Right cardiac atrium (tissue), 5 donors: ENCODE measurements around the gene TECPR2. TPM values are rescaled to one million over a fixed set of nuclear protein-coding genes. Genes with fewer than 3 reads are reported as not detected.

Experiments
- ATAC-seq, 2 donors: fragments of 200-7000 bp; cut with Tn5 transposase; one replicate each; pipeline versions ENCODE4 v1.8.0 to v1.9.1; 2020; ENCODE audit warnings: moderate library complexity in 2 of 2, mild to moderate bottlenecking in 1 of 2
- DNase-seq, 3 donors: peaks; one replicate each; pipeline ENCODE4 v3.0.0-alpha.2; 2020
- H3K27ac ChIP-seq: one replicate; pipeline ENCODE4 v1.5.1; 2013; ENCODE audit warnings: mild to moderate bottlenecking, low read length, control low read depth, moderate library complexity
- H3K27me3 ChIP-seq: one replicate; pipeline ENCODE4 v1.6.1; 2013; ENCODE audit not compliant: control insufficient read depth, insufficient read depth
- H3K4me1 ChIP-seq: one replicate; pipeline ENCODE4 v1.6.1; 2013; ENCODE audit warnings: low read length; ENCODE audit not compliant: control insufficient read depth, insufficient read depth
- H3K4me3 ChIP-seq: one replicate; pipeline ENCODE4 v1.5.1; 2013; ENCODE audit warnings: low read length, control low read depth
- H3K9me3 ChIP-seq: one replicate; pipeline ENCODE4 v1.6.1; 2013; ENCODE audit warnings: low read length; ENCODE audit not compliant: control insufficient read depth
- WGBS: extraction: QIAGEN DNeasy Blood & Tissue Kit; methylation state at CpG from one replicate; pipeline ENCODE4 v1.1.7; 2013; 5-methylcytosine and 5-hydroxymethylcytosine counted together
- intact Hi-C, 4 donors: fragments of 100-400 bp; cut with DNase I; formaldehyde crosslinking; loops; one replicate each; pipeline versions ENCODE4 v1.11.0 to v1.14.0; 2022 to 2023
- polyA plus RNA-seq: library from polyadenylated mRNA; stranded (reverse); fragments of 200-250 nt; gene quantifications from one replicate; pipeline ENCODE4 v1.2.3, GENCODE V29; 2013
- total RNA-seq, 4 donors: library from RNA; stranded (reverse); fragmentation: NEBNext Ultra II Directional; extraction: Animal tissue kit (Norgen Biotek cat#: 25700); gene quantifications; one replicate each; pipeline ENCODE4 v1.2.1, GENCODE V29; 2021
- donor health status: healthy with polysubstance abuse.
- donor health status: DM: no; HTN: yes; CAD: no.
- donor health status: DM: no; HTN: no; CAD: no.
- donor health status: DM: no; HTN: yes; CAD: no; lungs with severe emphysema.
- donor health status: DM: yes; HTN: yes; CAD: no.

TECPR2 gene
- total and polyA plus RNA-seq, 5 donors: 10.1 to 32.0 (median 23.5) TPM

DNA sequence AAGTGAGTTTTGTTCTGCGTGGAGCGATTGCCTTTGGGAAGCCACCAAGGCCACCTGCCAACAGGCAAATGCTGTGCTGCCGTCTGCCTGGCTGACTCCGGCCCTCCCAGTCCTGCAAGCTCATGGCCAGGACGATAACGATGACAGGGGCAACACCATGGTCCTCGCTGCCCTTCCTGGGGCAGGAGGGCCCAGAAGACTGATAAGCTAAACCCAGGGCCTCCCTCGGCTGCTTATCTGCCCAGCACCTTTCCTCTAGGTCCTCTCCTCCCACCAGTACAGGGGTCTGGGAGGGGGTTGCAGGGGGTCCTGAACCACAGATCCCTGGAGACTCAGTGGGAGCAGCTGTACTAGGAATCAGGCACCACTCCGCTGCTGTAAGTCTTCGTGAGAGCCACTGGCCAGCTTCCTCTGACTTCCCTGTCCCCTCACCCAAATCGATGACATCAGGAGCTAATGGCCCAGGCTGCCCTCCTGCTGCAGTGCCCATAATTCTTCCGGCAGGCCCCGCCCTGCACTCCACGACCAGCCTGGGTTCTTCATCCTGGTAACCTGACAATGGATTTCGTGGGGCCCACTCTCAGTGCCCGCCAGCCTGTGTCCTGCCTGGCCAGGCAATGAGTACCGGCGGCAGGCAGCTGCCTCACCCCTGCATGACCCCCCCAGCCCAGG, 141.7 kb downstream of the TECPR2 start:
- H3K27ac ChIP-seq: peak overlapping the region; percentile 68
- ATAC-seq (no peak), DNase-seq (peak in 2 of 3 donors; percentile 58 to 60)
- H3K4me1 ChIP-seq: peaks cover 7% of the 10 kb centered on the region
- H3K9me3 ChIP-seq: no peaks in the 10 kb centered on the region
- H3K4me3 ChIP-seq: no peak overlapping the region
- WGBS: 62% methylated on average over 18 of the region's 18 CpGs
- H3K27me3 ChIP-seq: no peaks in the 10 kb centered on the region
- intact Hi-C loops: no loop called here

DNA sequence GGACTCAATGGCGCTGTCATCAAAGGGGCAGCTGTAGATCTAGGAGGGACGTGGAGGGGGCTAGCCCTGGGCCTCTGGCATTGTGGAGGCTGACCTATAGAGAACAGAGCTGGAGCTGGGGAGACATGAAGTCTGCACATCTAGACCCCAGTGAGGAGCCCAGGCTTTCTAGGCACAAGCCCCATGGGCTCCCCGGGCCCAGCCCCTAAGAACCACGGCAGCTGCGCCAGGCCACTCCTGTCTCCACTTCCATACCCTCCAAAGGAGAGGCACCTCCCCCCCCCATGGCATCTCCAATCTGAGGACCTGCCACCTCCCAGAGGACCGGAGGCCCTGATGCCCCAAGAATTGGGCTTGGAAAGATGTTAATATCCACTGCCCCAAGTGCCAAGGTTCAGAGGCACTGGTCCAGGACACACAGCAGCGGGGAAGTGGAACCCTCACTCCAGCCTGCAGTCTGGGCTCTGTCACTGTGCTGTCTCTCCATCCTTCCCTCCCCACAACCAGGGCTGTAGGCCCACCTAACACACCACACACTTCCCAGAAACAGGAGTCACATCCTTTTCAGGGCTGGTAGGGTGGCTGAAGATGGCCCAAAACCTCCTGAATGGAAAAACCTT, 142.4 kb downstream of the TECPR2 start:
- Histone ChIP-seq H3K4me1 (peaks cover 7% of the 10 kb centered on the region), H3K9me3 (no peaks in the 10 kb centered on the region), H3K27me3 (no peaks in the 10 kb centered on the region), H3K27ac (peak overlapping the region; percentile 68), H3K4me3 (no peak overlapping the region)
- 76% methylated on average over 7 of the region's 7 CpGs for WGBS
- ATAC-seq (no peak), DNase-seq (peak in 1 of 3 donors; percentile 45)
- intact Hi-C loops: no loop called here

DNA sequence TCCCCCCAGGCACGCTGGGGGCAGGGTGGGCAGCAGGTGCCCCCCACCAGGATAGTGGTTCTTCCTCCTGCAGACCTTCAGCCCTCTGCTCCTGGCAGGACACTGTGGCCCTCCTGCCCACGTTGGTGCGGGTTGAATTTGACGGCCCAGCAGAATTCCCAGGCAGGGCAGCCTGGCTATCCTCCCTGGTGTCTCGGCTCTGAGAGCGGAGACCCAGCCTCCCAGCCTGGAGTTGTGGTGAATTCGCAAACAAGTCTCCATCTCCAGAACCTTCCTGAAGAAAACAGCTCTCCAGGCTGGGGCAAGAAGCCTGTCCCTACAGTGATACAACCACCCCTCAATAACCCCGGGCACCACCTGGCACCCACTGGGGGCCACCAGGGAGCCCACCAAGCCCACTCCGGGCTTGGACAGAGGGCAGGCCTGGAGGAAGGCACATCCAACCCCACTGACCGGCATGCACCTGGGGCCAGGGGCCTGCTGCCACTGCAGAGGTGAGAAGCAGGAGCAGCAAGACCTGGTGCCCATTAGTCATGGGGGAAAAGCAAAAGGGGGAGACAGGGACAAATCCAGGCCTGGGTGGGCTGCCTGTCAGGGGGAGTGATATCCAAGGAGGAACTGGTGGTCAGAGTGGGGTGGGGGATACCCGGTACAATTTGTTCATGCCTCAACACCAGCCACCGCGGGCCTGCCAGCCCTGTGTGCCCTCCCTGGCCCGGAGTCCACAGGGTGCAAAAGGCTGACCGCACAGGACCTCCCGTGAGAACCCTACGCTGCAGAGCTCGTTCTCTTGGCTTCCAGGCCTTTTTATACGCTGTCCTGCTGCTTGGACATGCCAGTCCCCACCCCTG, 143.3 kb downstream of the TECPR2 start:
- Histone ChIP-seq H3K27ac (no peak overlapping the region), H3K4me3 (no peak overlapping the region), H3K27me3 (no peaks in the 10 kb centered on the region), H3K4me1 (peaks cover 4% of the 10 kb centered on the region), H3K9me3 (no peaks in the 10 kb centered on the region)
- ATAC-seq: no peak
- peak in 1 of 3 donors; percentile 46 for DNase-seq
- intact Hi-C loops: no loop called here
- 94% methylated on average over 19 of the region's 19 CpGs for WGBS

DNA sequence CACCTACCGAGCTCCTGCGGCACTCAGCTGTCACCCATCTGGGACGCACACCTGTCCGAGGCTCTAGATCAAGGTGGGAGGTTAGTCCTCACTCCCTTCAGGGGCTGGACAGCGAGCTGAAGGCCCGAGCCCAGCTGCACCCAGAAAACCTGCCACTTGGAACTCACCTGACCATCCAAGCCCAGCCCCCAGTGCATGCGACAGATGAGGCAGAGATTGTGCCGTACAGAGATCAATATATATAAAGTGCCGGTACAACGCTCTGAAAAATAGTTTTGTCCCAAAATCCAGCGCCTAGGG, 143.8 kb downstream of the TECPR2 start:
- Histone ChIP-seq H3K4me1 (peaks cover 4% of the 10 kb centered on the region), H3K4me3 (no peak overlapping the region), H3K27ac (no peak overlapping the region), H3K27me3 (no peaks in the 10 kb centered on the region), H3K9me3 (no peaks in the 10 kb centered on the region)
- intact Hi-C loops: no loop called here
- DNase-seq (no peak), ATAC-seq (no peak)
- WGBS: 95% methylated on average over 11 of the region's 11 CpGs

DNA sequence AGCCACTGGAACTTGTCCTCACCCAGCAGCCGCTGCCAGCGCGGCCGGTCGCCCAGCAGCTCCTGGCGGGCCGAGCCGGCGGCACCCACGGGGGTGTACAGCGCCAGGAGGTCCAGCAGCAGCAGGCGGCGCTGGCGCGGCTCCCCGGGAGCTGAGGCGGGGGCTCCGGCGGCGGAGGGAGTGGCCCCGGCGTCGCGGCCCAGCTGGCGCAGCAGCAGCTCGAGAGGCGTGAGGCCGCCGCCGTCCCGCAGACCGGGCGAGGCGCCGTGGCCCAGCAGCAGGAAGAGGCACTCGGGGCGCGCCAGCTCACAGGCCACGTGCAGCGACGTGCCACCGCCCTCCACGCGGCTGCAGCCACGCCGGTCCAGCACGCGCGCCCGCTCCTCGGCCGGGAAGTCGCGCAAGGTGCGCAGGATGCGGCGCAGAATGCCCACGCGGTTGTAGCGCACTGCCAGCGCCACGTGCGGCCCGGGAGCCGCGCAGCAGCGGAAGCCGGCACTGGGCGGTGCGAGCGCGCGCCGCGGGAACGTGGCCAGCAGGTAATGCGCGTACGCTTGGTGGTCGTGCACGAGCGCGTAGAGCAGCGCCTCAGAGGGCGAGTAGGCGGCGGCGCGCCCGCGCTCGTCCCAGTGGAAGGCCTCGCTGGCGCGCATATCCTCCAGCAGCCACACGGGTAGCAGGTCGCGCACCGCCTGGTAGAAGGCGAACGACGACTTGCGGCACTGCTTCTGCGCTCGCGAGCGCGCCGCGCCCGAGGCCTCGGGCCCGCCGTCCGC, 144.5 kb downstream of the TECPR2 start:
- peaks cover 4% of the 10 kb centered on the region for H3K4me1 ChIP-seq
- ATAC-seq (no peak), DNase-seq (peak in 2 of 3 donors; percentile 62 to 72)
- intact Hi-C loops: no loop called here
- H3K27ac ChIP-seq: no peak overlapping the region
- H3K9me3 ChIP-seq: no peaks in the 10 kb centered on the region
- H3K27me3 ChIP-seq: no peaks in the 10 kb centered on the region
- 81% methylated on average over 115 of the region's 115 CpGs for WGBS
- H3K4me3 ChIP-seq: no peak overlapping the region

DNA sequence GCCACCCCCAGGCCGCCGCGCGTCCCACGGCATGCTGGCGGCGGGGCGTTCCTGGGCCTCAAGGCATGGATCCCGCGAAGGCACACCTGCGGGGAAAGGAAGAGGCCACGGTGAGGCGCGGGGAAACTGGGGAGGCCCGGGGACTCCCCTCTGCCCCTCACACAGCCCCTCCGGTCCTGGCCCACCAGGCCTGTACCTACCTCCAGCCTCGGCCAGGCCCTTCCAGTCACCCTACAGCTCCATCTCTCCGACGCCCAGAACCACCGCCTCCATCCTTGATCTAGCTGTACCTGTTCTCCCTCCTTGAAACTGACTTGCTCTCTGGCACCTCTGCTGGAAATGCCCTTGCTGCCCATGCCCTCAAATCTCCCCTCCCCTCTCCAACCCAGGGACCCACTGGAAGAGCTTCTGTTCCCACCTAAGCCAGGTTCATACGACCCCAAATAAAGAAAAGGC, 145.1 kb downstream of the TECPR2 start:
- intact Hi-C loops: no loop called here
- peaks cover 4% of the 10 kb centered on the region for H3K4me1 ChIP-seq
- H3K9me3 ChIP-seq: no peaks in the 10 kb centered on the region
- no peak overlapping the region for H3K4me3 ChIP-seq
- 87% methylated on average over 21 of the region's 21 CpGs for WGBS
- H3K27me3 ChIP-seq: no peaks in the 10 kb centered on the region
- H3K27ac ChIP-seq: peak overlapping the region; percentile 91
- no peak for ATAC-seq
- DNase-seq: peak in 2 of 3 donors; percentile 49 to 55

DNA sequence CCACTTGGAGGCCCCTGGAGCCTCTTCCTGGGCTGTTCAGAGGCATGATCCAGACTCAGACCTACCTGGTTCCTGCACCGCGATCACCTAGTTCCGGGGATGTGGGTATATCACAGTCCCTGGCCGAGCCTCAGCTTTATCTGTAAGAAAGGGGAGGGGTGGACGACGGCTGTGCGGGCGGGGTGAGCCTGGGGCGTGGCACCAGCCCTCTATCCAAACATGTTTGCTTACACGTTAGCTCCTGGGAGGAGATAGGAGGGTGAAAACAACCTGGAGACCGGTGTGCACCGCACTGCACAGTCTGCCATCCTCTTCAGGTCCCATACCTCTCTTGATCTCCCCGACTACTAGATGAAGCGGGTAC, 145.7 kb downstream of the TECPR2 start:
- Histone ChIP-seq H3K27me3 (no peaks in the 10 kb centered on the region), H3K4me1 (peaks cover 4% of the 10 kb centered on the region), H3K9me3 (no peaks in the 10 kb centered on the region), H3K4me3 (peak overlapping the region; percentile 82), H3K27ac (peak overlapping the region; percentile 91)
- ATAC-seq (peak; percentile 5 to 7), DNase-seq (peak in 2 of 3 donors; percentile 73 to 75)
- intact Hi-C loops: no loop called here
- WGBS: 61% methylated on average over 14 of the region's 14 CpGs

DNA sequence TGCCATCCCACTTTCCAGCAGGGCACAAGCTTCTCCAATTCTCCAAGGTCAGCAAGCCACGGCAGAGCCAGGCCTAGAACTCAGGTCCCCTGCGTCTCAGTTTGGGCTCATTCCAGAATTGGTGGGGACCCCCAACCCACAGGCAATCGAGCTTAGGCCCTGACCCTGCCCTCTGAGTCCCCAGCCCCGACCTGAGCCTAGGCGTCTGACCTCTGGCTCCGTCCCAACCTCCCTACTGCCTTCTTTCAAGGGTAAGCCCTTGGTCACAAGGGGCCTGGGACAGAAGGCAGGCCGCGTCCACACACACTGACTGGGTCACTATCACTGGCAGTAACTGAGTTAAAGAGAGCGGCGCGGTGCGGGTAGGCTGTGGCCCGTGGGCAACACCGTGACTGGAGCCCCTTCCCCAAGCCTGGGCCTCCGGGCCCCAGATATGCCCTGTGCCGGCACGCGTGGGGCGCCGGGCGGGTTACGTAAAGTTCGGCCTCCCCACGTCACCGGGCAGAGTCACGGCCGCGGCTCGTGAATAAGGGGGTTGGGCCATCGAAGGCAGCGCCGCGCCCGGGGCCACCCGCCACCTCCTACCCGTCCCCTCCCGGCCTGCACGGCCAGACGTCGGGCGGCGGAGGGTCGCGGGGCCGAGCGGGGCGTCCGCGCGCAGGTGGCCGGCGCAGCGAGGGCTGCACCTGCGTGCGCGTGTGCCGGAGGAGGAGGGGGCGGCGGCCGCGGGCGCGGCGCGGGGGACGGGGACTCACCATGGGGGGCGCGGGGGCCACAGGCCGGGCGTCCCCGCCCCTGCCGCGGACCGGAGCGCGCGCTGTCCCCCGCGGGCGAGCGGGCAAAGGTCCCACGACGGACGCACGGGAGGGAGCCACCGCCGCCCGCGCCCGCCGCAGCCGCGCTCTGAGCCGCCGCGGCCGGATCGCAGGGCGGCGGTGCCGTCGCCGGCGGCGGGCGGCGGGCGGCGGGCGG, 146.3 kb downstream of the TECPR2 start:
- no peaks in the 10 kb centered on the region for H3K9me3 ChIP-seq
- peak overlapping the region; percentile 91 for H3K27ac ChIP-seq
- H3K4me3 ChIP-seq: peak overlapping the region; percentile 82
- peaks cover 1% of the 10 kb centered on the region for H3K4me1 ChIP-seq
- peak; percentile 84 to 91 (median 88) for DNase-seq
- WGBS: 5% methylated on average over 109 of the region's 110 CpGs
- intact Hi-C loops: no loop called here
- H3K27me3 ChIP-seq: no peaks in the 10 kb centered on the region
- peak; percentile 38 to 41 for ATAC-seq

DNA sequence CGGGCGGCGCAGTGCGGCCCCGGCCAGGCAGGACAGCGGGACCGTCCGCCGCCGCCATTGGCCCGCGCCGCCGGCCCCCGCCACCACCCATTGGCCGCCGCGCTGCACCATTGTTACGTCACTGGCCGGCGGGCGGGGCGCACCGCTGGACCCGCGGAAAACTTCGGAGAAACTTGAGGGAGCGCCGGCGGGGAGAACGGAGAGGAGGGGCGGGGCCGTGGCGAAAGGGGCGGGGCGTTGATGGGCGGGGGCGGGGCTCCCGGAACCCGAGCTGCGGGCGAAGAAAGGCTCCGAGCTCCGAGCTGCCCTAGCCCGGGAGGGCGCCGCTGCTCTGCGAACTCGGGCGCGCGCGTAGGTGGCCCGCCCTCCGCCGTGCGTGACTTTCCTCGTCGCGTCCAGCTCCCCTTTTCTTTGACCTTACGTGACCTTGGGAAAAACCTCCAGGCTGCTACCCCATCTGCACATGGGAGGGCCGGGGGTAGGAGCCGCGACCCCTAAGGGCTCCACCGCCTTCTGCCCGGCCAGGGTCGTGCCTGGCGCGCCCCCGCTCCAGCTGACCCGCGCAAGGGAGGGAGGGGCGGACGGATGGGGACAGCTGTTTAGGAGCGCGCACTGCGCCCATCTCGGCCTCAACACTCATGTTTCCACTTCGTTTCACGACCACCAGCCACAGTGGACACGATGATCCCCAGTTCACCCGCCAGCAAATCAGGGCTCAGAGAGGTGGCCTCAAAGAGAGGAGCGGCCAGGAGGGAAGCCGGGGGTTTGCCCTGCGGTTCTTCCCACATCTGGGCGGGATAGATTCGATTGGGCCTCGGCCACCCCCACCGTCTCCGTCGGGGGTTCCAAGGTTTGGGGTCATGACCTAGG, 147.2 kb downstream of the TECPR2 start, which contains the start of gene ANKRD9:
Gene ANKRD9, minus strand, starts transcription at position 31 of the 870 bp plus-strand sequence. CDS start 1,887 bp downstream, outside the sequence.
- DNase-seq (peak; percentile 96 to 98 (median 98)), ATAC-seq (peak; percentile 81 to 87)
- Histone ChIP-seq H3K27ac (peak within 1 kb of the TSS; percentile 91), H3K4me1 (no peaks in the 10 kb centered on the region), H3K4me3 (peak within 1 kb of the TSS; percentile 82), H3K9me3 (no peaks in the 10 kb centered on the region), H3K27me3 (no peaks in the 10 kb centered on the region)
- 3% methylated on average over 91 of the region's 91 CpGs for WGBS
- intact Hi-C loops: no loop called here
